Articular chondrocyte of knee joint (primary cell): ENCODE data around the gene CCDC38. TPM values are rescaled to one million over a fixed set of nuclear protein-coding genes. Genes with fewer than 3 reads are reported as not detected.

Experiments
- total RNA-seq: library from RNA; depleted of rRNA; stranded (reverse); fragments of >200 nt; gene quantifications from 2 replicates; pipeline ENCODE4 v1.2.3, GENCODE V29; 2012

Gene CCDC38
- 0.39 and 1.7 TPM in 2 replicates for total RNA-seq

GRCh38 chr12:95942524-95943329 lies at the start of gene CCDC38:
TSS of gene CCDC38 (minus strand) at chr12:95942614. CDS start at chr12:95936509, 6,105 bp downstream.

GRCh38 chr12:95943330-95943842 lies 972 bp upstream of the CCDC38 start, which contains the start of gene AMDHD1:
TSS of gene AMDHD1 (plus strand) at chr12:95943331. CDS start at chr12:95943399, 68 bp downstream.

GRCh38 chr12:95858451-95859343 lies 83.7 kb downstream of the CCDC38 start, which contains the start of gene SNRPF:
TSS of gene SNRPF (plus strand) at chr12:95858952. CDS start at chr12:95859074, 122 bp downstream.

Other genes starting within 250 kb of the CCDC38 start
- gene NTN4, start 151.8 kb downstream of the CCDC38 start, total RNA-seq, result 116 and 160 TPM in 2 replicates
- 9.1 and 12.4 TPM in 2 replicates for gene SNRPF, start 83.7 kb downstream of the CCDC38 start, total RNA-seq
- 1.1 and 1.3 TPM in 2 replicates for gene AMDHD1, start 717 bp upstream of the CCDC38 start, total RNA-seq
- under 0.01 and 0.11 TPM in 2 replicates for gene HAL, start 53.7 kb upstream of the CCDC38 start, total RNA-seq
- 87.8 and 95.7 TPM in 2 replicates for gene LTA4H, start 93.0 kb upstream of the CCDC38 start, total RNA-seq